Fibroblast of mammary gland (primary cell): ENCODE data around the gene RHBDL2.

Source experiments
- DNase-seq: peaks from one replicate; pipeline ENCODE4 v3.0.0-alpha.2; 2010; ENCODE audit warnings: low read depth
- H3K4me3 ChIP-seq: 2 replicates; pipeline ENCODE4 v1.5.1; 2011; ENCODE audit warnings: low read depth, mild to moderate bottlenecking, low read length, moderate library complexity; ENCODE audit not compliant: control insufficient read depth
- CTCF ChIP-seq: conservative IDR thresholded peaks from 2 replicates; pipeline ENCODE4 v1.5.1; 2011; ENCODE audit warnings: low read depth, low read length, inconsistent platforms; ENCODE audit not compliant: control insufficient read depth, insufficient read depth

The RHBDL2 gene

GRCh38 chr1:38932571-38932970 lies 9.1 kb downstream of the RHBDL2 start:
- DNase-seq: no peak
- no peak overlapping the region for H3K4me3 ChIP-seq
- no peak for TF ChIP-seq CTCF

- no peak for DNase-seq
- no peak overlapping the region for H3K4me3 ChIP-seq
- TF ChIP-seq CTCF: no peak
Observed at GRCh38 chr1:38929476-38929875, 12.2 kb downstream of the RHBDL2 start.

- H3K4me3 ChIP-seq: no peak overlapping the region
- no peak for TF ChIP-seq CTCF
- no peak for DNase-seq
Observed at GRCh38 chr1:38929054-38929453, 12.6 kb downstream of the RHBDL2 start.

GRCh38 chr1:38926091-38926490 lies 15.5 kb downstream of the RHBDL2 start:
- no peak for TF ChIP-seq CTCF
- no peak for DNase-seq
- no peak overlapping the region for H3K4me3 ChIP-seq

- DNase-seq: no peak
- no peak for TF ChIP-seq CTCF
Observed at GRCh38 chr1:38925391-38925790, 16.2 kb downstream of the RHBDL2 start.

GRCh38 chr1:38923607-38924006 lies 18.0 kb downstream of the RHBDL2 start:
- TF ChIP-seq CTCF: no peak
- DNase-seq: no peak
- H3K4me3 ChIP-seq: no peak overlapping the region

More at GRCh38 chr1:38925391-38925790, 16.2 kb downstream of the RHBDL2 start:
- H3K4me3 ChIP-seq: no peak overlapping the region

- TF ChIP-seq CTCF: no peak
- no peak overlapping the region for H3K4me3 ChIP-seq
Observed at GRCh38 chr1:38919130-38919529, 22.5 kb downstream of the RHBDL2 start.

More at GRCh38 chr1:38919130-38919529, 22.5 kb downstream of the RHBDL2 start:
- no peak for DNase-seq
